GM19438 (cell line): ENCODE results near the gene CACNB4.
"Not testable (repeated sequence)": the region's sequence is repeated elsewhere in the genome, so short reads cannot be mapped to it uniquely, and the experiment has no call there.

Source experiments
- ATAC-seq: cut with Tn5 transposase; IDR thresholded peaks from one replicate; pipeline ENCODE4 v1.9.1; 2021; ENCODE audit warnings: low read depth; ENCODE audit not compliant: unreplicated experiment

CACNB4 gene

DNA sequence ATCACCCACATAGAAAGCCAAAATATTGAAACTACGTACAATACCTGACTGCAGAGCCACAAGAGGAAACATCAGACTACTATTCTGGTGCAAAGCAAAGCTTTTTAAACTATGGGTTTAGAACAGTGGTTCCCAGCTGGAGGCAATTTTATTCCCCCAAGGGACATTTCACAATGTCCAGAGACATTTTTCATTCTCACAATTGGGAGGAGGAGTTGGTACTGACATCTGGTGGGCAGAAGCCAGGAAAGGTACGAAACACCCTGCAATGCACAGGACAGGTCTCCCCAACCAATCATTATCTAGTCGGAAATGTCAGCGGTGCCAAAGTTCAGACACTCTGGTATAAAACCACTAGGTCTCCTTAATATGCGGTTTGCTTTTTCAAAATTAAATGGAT lies 182.2 kb downstream of the CACNB4 start:
- ATAC-seq, result no peak

DNA sequence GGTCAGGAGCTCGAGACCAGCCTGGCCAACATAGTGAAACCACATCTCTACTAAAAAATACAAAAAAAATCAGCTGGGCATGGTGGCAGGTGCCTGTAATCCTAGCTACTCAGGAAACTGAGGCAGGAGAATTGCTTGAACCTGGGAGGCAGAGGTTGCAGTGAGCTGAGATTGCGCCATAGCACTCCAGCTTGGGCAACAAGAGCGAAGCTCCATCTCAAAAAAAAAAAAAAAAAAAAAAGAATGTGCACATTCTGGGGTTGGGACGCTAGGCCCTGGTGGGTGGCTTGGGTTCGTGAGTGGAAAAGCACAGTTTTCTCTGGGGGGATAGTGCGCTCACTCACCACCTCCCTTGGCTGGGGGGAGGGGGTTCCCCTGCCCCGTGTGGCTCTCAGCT lies 183.2 kb downstream of the CACNB4 start:
- ATAC-seq, result not testable (repeated sequence)

GRCh38 chr2:151914989-151915628 lies 183.7 kb downstream of the CACNB4 start:
- ATAC-seq, result no peak

- no peak for ATAC-seq
These were observed 190.5 kb downstream of the CACNB4 start for GRCh38 chr2:151908204-151908882.

DNA sequence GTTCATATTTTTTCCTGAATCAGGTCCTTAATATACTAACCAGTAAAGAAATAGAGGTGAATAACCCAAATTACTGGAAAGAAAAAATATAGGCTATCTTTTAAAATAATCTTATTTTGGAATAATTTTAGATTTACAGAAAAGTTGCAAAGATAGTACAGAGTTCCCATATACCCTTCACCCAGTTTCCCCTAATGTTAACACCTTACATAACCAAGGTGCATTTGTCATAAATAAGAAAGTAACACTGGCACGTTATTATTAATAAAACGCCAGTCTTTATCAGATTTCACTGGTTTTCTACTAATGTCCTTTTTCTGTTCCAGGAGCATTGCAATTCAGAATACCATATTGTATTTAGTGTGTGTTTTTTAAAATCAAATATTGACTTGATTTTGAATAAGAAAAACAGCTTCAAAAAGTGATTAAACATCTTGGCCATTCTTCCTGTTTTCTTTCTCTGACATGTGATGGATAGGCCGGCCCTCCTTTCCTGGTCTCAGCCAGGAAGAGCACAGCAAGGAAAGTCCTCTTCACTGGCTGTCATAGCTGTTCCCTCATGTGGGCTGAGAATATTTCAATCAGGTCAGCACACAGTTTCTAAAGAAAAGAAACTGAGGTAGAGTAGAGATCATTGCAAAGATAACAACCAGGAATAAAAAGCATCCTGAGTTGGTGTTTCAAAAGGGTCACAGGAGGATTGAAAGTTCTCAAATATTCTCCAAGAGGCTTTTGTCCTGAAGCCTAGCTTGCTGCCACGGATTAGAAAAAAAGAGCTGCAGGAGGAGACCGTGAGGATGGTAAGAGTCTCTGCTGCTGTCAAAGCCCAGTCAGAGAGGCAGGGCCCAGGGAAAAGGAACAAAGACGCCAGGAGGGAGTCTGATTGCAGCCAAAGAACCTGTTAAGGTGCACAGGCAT lies 191.3 kb downstream of the CACNB4 start:
- ATAC-seq, result no peak

- ATAC-seq, result peak; percentile 17
These were observed 192.2 kb downstream of the CACNB4 start for GRCh38 chr2:151906633-151906998.

DNA sequence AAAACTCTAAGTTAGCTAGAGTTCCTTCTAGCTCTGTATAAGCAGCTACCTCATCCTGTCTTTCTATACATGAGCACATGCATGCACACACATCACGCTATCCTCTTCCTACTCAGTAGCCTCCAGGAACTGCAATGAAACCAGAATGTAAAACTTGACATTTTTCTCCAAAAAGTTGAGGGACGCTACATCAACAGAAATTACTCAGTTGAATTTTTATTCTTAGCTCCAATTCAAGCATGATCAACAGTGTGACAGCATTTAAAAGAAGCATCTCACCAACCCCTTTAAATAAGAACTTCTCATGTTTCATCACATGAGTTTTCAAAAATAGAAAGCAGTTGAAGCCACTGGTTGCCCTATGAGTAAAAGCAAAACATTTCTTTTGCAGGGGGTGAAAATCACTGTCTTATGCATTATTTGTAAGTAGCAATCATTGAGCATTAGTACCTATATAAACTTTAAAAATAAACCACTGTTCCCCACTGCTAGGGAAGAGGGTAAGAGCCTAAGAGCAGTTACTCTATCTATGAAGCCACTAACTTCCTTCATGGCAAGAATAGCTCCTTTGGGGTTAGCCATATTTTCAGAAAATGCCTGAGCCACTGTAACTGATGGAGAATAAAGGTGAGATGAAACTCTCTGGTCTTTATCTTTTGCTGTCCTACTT lies 192.7 kb downstream of the CACNB4 start:
- peak; percentile 67 for ATAC-seq

DNA sequence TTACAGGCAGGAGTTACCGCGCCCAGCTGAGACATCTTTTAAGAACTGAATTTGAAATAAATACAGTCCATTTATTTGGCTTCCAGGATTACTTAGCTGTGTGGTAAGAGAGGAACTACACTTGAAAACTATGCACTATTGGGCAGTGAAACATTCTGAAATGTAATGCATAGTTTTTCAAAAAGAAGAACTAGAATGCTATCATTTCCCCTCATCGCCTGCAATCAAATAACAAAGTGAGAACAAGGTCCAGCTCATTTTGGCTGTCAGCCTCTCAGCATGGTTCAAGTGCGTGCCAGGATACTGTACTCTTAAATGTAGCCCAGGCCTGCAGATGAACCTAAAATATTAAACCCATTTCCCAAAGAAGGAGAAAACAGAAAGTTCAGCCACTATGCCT lies 194.0 kb downstream of the CACNB4 start:
- no peak for ATAC-seq

GRCh38 chr2:151904021-151904420 lies 194.8 kb downstream of the CACNB4 start:
- ATAC-seq, result no peak

DNA sequence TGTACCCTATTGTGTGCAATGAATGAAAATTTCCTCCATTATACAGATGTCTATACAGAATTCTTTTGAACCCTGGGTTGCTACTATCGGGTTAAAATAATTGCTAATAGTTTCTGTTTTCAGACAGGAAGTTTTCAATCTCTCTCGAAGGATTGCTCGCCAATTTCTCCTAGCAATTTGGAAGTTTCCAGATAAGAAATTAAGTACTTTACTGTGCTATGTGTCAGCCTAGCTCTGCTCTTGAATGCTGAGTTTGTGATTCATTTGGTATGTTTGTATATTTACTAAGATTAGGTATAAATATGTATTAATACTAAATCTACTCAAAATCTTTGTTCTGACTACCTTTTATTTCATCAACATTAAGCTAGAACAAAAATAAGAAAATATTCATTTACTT lies 196.0 kb downstream of the CACNB4 start:
- no peak for ATAC-seq

DNA sequence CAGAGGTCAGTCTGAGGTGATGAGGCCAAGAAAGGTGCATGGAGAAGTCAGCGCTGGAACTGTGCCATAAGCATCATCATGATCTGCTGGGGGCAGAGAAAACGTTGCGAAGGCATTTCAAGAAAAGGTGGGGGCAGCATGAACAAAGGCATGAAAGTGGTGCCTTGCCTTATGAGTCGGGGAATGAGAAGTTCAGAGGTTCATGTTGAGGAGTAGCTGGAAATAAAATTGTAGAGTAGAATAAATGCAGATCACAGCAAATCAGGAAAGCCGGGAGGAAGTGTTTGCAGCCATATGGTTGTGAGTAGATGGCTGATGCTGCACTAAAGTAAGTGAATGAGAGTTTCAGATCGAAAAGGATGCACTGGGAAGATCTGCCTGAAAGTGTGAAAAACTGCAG lies 198.5 kb downstream of the CACNB4 start:
- ATAC-seq, result no peak

- ATAC-seq, result no peak
These were observed 199.7 kb downstream of the CACNB4 start for GRCh38 chr2:151899156-151899555.

DNA sequence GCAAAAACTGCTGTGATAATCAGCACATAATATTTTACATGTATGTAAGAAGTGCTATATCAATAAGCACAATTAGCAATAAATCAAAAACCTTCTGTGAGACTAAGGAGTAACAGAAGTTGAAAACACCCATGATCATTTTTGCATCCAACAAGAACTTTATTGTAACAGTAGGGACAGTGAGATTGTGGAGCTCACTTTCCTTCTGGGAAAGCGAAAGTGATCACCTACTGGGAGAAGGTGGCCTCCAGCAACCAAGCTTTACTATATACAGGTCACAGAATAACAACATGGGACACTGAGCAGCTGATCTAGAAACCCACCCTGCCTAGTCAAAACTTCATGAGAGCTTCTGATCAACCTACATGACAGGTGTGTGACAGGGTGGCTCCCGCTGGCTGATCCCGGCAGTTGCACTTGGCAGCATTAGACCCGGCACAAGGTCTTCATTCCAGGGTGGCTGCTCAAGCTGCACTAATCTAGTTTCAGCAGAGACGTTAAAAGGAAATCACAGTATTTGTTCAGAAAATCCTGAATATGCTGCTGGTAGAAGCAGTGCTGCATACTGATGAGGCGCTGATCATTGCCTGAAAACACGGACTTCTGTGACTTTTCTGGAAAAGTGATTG lies 207.2 kb downstream of the CACNB4 start:
- ATAC-seq, result no peak

DNA sequence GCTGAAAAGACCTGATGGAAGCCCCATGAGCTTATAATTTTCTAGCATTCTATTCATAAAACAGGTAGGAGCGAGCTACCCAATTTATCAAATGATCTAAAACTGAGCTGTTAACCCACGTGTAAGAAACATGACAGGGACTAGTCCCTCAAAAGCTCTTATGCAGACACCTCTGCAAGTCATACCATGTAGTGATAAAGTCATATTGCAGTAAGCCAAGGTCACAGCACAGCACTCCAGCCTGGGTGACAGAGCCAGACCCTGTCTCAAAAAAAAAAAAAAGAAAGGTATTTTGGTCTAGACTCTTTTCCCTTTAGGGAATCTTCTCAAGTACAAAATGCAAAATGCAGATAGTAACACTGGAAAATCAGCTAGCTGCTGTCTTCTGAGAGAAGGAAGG lies 211.7 kb downstream of the CACNB4 start:
- ATAC-seq, result no peak

- no peak for ATAC-seq
These were observed 212.6 kb downstream of the CACNB4 start for GRCh38 chr2:151886241-151886640.

GRCh38 chr2:151882786-151883445 lies 215.9 kb downstream of the CACNB4 start:
- no peak for ATAC-seq

GRCh38 chr2:151881342-151881741 lies 217.5 kb downstream of the CACNB4 start:
- ATAC-seq, result no peak

- no peak for ATAC-seq
These were observed 218.3 kb downstream of the CACNB4 start for GRCh38 chr2:151880586-151880985.

DNA sequence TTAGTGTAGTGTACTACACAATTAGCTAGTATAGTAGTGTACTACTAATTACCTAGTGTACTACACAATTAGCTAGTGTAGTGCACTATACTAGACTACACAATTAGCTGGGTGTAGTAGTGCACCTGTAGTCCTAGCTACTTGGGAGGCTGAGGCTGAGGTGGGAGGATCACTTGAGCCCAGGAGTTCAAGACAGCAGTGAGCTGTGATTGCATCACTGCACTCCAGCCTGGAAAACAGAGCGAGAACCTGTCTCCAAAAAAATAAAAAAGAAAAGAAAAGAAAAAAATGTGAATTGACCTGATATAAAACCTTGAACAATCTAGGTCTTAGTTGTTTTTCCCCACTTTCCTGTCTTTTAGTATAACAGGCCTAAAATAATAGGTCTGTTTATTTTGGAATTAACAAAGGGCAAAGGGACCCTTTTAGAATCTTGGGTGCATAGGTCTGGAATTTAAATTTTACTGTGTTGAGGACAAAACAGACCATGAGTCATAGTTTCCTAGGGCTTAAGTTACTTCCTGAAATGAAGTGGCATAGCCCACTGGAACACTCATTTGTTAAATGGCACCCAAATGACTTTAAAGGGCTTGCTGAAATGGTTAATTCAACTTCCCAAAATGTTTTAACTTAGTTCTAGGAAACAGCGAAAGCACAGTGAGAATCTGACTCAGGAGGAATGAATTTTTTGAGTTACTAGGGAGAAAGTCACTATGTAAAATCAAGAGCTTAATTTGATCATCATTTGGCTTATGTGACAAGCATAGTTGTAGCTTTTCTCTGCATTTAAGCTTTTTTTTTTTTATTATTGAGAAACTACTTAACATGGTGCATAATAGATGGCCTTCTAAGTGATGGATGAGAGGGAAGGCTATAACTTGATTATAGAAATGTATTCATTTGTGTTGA lies 219.9 kb downstream of the CACNB4 start:
- ATAC-seq, result no peak
